Bone marrow (tissue), 2 donors: Measurements from ENCODE around the gene FHIP1B.

Experiments
- DNase-seq, 2 donors: peaks; one replicate each; lab custom pipeline; 2025; lab: John Stamatoyannopoulos, UW

The FHIP1B gene

GRCh38 chr11:6201481-6201880, 33.0 kb downstream of the FHIP1B start:
- no peak for DNase-seq

GRCh38 chr11:6200975-6201374, 33.5 kb downstream of the FHIP1B start:
- DNase-seq: peak in 1 of 2 donors; percentile 55

- no peak for DNase-seq
Measured at GRCh38 chr11:6199174-6199810, 35.1 kb downstream of the FHIP1B start, which contains the start of gene OR52W1. OR52W1 (plus strand) TSS chr11:6199224; CDS start chr11:6199224, 0 bp downstream.

- no peak for DNase-seq
Measured at GRCh38 chr11:6197466-6198200, 36.8 kb downstream of the FHIP1B start.

DNA sequence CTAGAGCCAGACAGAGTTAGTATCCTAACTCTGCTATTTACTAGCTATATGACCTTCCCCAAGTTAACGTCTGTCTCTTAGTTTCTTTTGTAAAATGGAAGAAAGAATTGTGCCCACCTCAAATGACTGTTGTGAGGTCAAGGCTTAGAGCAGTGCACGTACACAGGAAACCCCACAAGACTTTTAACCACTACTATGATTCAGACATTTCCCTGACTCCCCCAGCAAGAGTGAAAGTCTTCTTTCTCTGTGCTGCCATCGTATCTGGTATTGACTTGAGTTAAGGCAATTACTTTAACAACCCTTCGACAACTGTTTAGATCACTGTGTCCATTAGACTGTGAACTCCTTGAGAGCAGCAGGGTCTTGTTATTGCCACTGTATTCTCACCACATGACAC, 38.0 kb downstream of the FHIP1B start:
- no peak for DNase-seq

- DNase-seq: no peak
Measured at GRCh38 chr11:6194065-6194581, 40.3 kb downstream of the FHIP1B start.

DNA sequence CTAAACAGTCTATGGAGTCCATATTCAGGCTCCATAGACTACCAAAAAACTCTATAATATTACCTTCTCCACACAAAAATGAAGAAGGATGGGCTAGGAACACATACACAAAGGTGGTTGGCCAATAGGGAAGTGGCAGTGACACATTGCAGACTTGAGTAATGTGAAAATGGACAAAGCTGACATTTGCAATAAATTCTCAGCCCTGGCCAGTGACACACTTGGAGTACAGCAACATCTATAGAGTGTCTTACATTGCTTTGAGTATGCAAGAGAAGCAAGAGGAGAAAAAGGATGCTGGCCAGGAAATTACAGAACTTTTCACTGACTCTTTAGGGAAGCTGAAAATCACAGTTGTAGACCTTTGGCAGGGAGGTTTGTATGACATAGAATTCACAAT, 42.7 kb downstream of the FHIP1B start:
- no peak for DNase-seq

DNA sequence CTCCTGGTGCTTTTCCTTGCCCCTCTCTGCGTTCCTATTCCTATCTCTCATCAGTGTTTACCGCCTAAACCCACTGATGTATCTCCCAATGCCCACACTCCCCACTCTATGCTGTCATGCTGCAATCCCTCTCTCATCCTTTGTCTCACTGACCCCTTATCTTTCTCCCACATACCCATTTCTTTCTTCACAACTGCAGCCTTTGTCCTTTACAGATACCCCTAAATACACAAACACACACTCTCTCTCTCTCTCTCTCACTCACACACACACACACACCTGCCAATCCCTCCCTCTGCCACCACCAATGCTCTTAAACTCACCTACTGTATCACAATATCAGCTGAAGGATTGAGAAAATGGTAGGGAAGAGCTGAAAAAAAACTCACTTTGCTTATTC, 59.0 kb downstream of the FHIP1B start:
- no peak for DNase-seq

GRCh38 chr11:6170226-6170625, 64.2 kb downstream of the FHIP1B start, which contains the start of gene OR52B2:
OR52B2 (minus strand) TSS chr11:6170326; CDS start chr11:6170326, 0 bp downstream.
- DNase-seq: no peak
